ENCODE measurements around the gene CLDN5.

DNA sequence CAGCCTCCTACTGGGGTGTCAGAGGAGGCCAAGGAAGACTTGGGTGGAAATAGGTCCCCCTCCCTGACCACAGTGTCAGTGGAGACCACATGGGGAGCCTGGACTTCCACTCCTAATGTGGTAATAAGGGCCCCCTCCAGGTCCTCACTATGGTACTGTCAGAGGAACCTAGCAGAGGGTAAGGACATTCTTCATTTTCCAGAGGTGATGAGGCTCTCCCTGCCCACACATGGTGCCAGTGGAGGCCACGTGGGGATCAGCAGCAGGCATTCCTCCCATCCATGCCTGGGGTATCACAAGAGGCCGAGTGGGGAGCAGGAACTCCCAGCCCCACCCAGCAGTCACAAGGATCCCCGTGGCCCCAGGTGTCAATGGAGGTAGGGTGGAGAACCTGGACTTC lies 6.5 kb upstream of the CLDN5 start:
- TF ChIP-seq GATA2 (IDR thresholded peaks at IDR 0.05; ENCODE audit: low read depth, low read length) (no peak), GATA3 (IDR thresholded peaks at IDR 0.05; ENCODE audit: low read depth, low read length) (no peak)
